T-helper 17 cell (primary cell): ENCODE results near the gene NOXA1. TPM values are rescaled to one million over a fixed set of nuclear protein-coding genes. Genes with fewer than 3 reads are reported as not detected.
A peak's percentile ranks its signal among the peaks of the same experiment; 100 is the strongest.
"Not testable (repeated sequence)": the region's sequence is repeated elsewhere in the genome, so short reads cannot be mapped to it uniquely, and the experiment has no call there.

ENCODE experiments used
- ATAC-seq: fragments of 150-1000 bp; cut with Tn5 transposase; 2 replicates; pipeline ENCODE4 v1.10.0; 2021; ENCODE audit warnings: mild to moderate bottlenecking, moderate library complexity
- DNase-seq, 3 donors: peaks; one replicate each; pipeline versions ENCODE4 v3.0.0 to v3.0.0-alpha.2; 2020 to 2021
- H3K9me3 ChIP-seq: one replicate; pipeline ENCODE4 v1.7.0; 2013; ENCODE audit warnings: low read length, mild to moderate bottlenecking; ENCODE audit not compliant: control insufficient read depth, poor library complexity, severe bottlenecking
- H3K27ac Mint-ChIP-seq: one replicate; pipeline ENCODE4 v1.8.0; 2022; ENCODE audit warnings: mild to moderate bottlenecking, moderate library complexity, mixed read lengths
- H3K27me3 Mint-ChIP-seq: one replicate; pipeline ENCODE4 v1.8.0; 2022; ENCODE audit warnings: mixed read lengths
- H3K36me3 Mint-ChIP-seq: one replicate; pipeline ENCODE4 v1.8.0; 2022; ENCODE audit warnings: low read depth, mixed read lengths
- H3K4me1 Mint-ChIP-seq: one replicate; pipeline ENCODE4 v1.8.0; 2022; ENCODE audit warnings: mild to moderate bottlenecking, mixed read lengths
- H3K4me3 Mint-ChIP-seq: one replicate; pipeline ENCODE4 v1.8.0; 2022; ENCODE audit warnings: mild to moderate bottlenecking, moderate library complexity, mixed read lengths
- total RNA-seq, 4 donors: library from RNA in 2 of 4; stranded (reverse) in 2 of 4; gene quantifications; one replicate each; pipeline ENCODE4 v1.2.3 and lab custom pipeline; 2022 to 2026

NOXA1 gene
- total RNA-seq, 2 donors from 2014 or later, result 3.0 to 3.3 TPM

DNA sequence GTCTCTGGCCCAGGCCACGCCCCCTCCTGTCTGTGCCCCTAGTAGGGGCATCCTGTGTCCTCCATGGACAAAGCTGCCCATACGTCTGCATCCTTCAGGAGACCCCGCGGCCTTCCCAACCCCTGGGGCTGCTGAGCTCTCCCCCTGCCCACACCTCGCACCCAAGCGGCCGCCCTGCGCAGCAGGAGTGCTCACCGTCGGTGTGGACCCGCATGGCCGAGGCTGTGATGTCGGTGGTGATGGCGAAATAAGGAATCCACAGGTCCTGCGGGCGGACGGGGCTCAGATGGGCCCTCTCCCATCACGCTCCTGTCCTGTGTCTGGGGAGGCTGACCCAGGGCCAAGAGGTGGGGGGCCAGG is 40.7 kb downstream of the NOXA1 start:
- Mint-ChIP-seq H3K36me3 (no peaks in the 10 kb centered on the region), H3K4me1 (peaks cover 16% of the 10 kb centered on the region), H3K27me3 (no peaks in the 10 kb centered on the region), H3K4me3 (no peak overlapping the region), H3K27ac (no peak overlapping the region)
- ATAC-seq (no peak), DNase-seq (no peak)
- no peaks in the 10 kb centered on the region for H3K9me3 ChIP-seq

DNA sequence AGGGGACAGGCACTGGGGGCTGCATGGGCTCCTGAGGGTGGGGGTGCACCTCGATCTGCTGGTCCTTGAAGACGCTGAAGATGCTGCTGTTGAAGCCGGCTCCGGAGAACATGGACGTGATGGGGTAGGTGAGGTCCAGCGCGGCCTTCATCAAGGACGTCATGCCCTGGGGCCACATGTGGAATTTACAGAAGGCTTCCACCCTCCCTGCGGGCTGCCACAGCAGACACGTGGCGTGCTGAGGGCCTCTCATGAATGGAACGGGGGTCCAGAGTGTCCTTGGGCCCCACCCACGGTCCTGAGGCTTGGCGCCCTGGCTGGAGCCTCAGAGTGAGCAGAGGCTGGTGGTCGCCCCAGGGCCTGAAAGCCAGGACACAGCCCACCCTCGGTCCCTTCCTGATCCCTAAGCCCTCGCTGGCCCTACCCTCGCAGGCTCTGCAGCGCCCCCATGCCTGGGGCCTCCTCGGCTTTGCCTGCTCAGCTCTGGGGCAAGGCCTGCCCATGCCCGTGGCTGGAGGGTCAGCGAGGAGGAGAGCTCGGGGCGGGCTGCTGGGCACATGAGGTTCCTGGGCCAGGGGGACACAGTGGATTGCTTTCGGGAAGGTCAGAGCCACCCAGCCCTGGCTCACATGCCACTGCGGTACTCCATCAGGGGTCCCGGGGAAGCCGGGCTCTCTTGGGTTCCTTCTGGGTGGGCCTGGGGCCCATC is 41.3 kb downstream of the NOXA1 start:
- peaks cover 18% of the 10 kb centered on the region for H3K4me1 Mint-ChIP-seq
- ATAC-seq (no peak), DNase-seq (no peak)
- no peak overlapping the region for H3K4me3 Mint-ChIP-seq
- H3K27me3 Mint-ChIP-seq, result no peaks in the 10 kb centered on the region
- H3K36me3 Mint-ChIP-seq, result no peaks in the 10 kb centered on the region
- no peak overlapping the region for H3K27ac Mint-ChIP-seq
- no peaks in the 10 kb centered on the region for H3K9me3 ChIP-seq

DNA sequence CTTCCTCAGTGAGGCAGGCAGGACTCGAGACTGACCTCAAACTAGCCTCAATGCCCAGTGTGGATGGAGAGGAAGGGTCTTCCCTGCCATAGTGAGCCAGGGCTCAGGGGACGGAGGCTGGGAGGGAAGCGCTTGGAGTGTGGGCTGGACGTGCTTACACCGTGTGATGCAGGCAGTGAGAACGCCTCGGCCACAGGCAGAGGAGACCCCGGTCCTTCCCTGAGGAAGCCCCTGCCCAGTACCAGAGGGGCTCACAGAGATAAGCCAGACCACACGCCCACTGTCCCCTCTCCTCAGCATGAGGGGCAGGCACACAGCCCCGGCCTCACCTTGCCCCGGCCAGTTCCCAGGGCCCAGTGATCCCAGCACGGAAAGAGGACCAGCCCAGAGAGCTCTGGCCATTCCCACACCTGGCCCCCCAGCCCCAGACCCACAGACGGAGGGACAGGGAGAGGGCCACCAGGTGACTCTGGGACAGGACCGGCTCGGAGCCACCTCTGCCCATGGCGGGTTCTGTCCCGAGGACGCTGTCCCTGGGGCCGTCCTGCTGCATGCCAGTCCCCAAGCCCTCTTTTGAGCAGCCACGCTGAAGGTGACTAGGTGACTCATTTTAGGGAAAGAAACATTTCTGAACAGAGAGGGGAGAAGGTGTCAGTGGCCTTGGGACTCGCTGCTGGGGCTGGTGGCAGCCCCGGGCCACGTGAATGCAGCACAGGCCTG is 42.0 kb downstream of the NOXA1 start:
- DNase-seq (no peak), ATAC-seq (no peak)
- Mint-ChIP-seq H3K4me1 (peaks cover 14% of the 10 kb centered on the region), H3K27me3 (no peaks in the 10 kb centered on the region), H3K27ac (no peak overlapping the region), H3K4me3 (no peak overlapping the region), H3K36me3 (no peaks in the 10 kb centered on the region)
- no peaks in the 10 kb centered on the region for H3K9me3 ChIP-seq

DNA sequence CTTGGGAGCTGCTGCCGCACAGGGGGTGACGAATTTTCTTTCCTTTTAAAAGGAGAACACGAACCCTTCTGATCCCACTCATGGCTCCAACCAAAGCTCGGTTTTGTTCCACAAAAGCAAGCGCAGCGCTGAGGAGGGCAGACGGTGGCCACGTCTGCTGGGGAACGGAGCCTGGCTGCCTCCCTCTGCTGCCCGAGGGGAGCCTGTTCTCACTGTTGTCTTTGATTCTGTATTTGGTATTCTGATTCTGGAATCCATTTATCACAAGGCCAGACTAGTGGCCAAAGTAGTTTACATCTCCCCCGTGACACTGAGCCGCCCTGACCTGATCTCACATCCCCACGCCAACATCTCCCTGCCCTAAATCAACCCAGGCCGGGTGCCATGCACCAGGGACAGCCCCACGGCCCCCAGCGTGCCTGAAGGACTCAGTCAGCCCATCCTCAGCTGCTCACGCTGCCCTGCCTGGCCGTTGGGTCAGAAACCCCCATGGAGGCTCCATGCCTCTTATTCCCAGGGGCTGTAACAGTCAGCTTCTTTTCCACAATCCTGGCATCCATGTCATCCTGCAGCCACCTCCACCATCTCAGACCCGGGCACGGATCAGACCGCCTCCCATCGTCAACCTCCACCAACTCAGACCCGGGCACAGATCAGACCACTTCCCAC is 42.7 kb downstream of the NOXA1 start:
- Mint-ChIP-seq H3K36me3 (no peaks in the 10 kb centered on the region), H3K4me3 (no peak overlapping the region), H3K27ac (no peak overlapping the region), H3K4me1 (peaks cover 16% of the 10 kb centered on the region), H3K27me3 (no peaks in the 10 kb centered on the region)
- ATAC-seq, result no peak
- H3K9me3 ChIP-seq, result no peaks in the 10 kb centered on the region
- peak in 1 of 3 donors; percentile 4 for DNase-seq

DNA sequence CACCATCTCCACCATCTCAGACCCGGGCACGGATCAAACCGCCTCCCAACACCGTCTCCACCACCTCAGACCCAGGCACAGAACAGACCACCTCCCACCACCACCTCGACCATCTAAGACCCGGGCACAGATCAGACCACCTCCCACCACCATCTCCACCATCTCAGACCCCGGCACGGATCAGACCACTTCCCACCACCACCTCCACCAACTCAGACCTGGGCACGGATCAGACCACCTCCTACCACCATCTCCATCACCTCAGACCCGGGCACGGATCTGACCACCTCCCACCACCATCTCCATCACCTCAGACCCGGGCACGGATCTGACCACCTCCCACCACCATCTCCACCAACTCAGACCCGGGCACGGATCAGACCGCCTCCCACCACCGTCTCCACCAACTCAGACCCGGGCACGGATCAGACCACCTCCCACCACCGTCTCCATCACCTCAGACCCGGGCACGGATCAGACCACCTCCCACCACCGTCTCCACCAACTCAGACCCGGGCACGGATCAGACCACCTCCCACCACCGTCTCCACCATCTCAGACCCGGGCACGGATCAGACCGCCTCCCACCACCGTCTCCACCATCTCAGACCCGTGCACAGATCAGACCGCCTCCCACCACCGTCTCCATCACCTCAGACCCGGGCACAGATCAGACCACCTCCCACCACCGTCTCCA is 43.3 kb downstream of the NOXA1 start:
- H3K4me1 Mint-ChIP-seq, result peaks cover 14% of the 10 kb centered on the region
- H3K9me3 ChIP-seq, H3K36me3 Mint-ChIP-seq, H3K27me3 Mint-ChIP-seq, H3K4me3 Mint-ChIP-seq, H3K27ac Mint-ChIP-seq, ATAC-seq, DNase-seq: not testable (repeated sequence)

DNA sequence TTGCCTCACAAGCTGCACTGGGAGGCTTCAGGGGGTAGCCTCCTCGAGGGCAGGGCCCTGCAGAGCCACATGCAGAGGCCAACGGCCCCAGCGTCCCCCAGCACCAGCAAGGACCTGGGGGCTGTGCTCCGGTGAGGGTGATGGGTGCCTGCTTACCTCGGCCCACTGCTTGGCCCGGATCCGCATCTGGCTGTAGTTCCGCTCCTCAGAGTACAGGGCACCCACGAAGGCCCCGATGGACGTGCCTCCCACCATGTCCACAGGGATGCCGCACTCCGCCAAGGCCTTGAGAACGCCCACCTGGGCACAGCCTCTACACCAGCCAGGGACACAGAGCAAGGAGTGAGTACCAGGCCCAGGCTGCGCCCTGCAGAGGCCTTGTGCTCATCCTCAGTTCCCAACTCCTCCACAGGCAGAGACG is 44.0 kb downstream of the NOXA1 start:
- peaks cover 2% of the 10 kb centered on the region for H3K36me3 Mint-ChIP-seq
- DNase-seq (no peak), ATAC-seq (no peak)
- H3K4me1 Mint-ChIP-seq, result peaks cover 14% of the 10 kb centered on the region
- H3K4me3 Mint-ChIP-seq, result no peak overlapping the region
- no peaks in the 10 kb centered on the region for H3K27me3 Mint-ChIP-seq
- no peak overlapping the region for H3K27ac Mint-ChIP-seq
- no peaks in the 10 kb centered on the region for H3K9me3 ChIP-seq

DNA sequence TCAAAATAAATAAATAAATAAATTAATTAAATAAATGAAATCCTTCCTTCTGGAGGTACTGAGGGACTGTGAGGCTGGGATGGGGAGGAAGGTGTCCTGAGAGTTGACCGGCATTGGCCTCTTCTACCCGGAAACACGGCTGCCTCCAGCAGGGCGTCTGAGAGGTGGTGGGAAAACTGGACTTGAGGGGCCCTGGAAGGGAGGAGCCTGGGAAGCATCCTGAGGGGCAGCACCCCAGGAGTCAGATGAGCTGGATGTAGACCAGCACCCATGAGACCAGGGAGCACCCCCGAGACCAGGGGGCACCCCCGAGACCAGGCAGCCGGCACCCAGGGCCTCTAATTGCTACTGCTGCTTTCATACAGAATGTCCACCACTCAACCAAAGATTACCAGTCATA is 44.7 kb downstream of the NOXA1 start:
- H3K4me1 Mint-ChIP-seq, result peaks cover 13% of the 10 kb centered on the region
- H3K4me3 Mint-ChIP-seq, result no peak overlapping the region
- no peak for DNase-seq
- ATAC-seq, result no peak
- peaks cover 2% of the 10 kb centered on the region for H3K36me3 Mint-ChIP-seq
- no peak overlapping the region for H3K27ac Mint-ChIP-seq
- H3K9me3 ChIP-seq, result no peaks in the 10 kb centered on the region
- H3K27me3 Mint-ChIP-seq, result no peaks in the 10 kb centered on the region

DNA sequence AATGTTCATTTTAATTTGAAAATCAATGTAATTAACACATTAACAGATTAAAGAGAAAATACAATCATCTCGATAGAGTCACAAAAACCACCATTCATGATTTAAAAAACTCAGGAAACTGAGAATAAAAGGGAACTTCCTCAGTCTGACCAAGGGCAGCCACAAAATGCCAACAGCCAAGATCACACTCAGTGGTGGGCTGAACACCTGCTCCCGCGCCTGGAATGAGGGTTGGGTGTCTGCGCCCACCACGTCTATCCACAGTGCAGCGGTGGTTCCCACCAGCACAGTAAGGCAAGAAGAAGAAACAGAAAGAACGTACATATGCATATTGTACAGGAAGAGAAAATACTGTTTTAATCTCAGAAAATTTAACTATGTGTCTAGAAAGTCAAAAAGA is 47.6 kb downstream of the NOXA1 start:
- H3K9me3 ChIP-seq, result no peaks in the 10 kb centered on the region
- DNase-seq (no peak), ATAC-seq (no peak)
- H3K27ac Mint-ChIP-seq, result no peak overlapping the region
- H3K4me3 Mint-ChIP-seq, result no peak overlapping the region
- H3K27me3 Mint-ChIP-seq, result no peaks in the 10 kb centered on the region
- H3K4me1 Mint-ChIP-seq, result peaks cover 11% of the 10 kb centered on the region
- H3K36me3 Mint-ChIP-seq, result peaks cover 2% of the 10 kb centered on the region

DNA sequence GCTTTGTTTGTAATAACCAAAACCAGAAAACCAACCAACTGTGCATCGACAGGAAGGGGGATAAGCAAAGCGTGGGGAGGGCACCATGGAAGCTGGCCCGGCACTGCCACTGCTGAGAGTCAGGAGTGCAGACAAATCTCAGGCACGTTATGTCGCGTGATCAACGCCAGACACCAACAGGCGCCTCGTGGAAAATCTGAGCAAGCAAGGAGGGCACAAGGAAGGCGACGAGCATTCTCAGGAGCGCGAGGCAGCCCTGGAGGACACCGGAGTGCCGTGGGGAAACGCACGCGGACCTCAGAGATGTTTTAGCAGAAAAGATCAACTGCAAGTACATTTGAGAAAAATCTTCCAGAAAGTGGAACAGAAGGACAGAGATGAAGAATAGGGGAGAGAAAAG is 51.1 kb downstream of the NOXA1 start:
- no peaks in the 10 kb centered on the region for H3K27me3 Mint-ChIP-seq
- no peak overlapping the region for H3K4me3 Mint-ChIP-seq
- DNase-seq (no peak), ATAC-seq (no peak)
- H3K36me3 Mint-ChIP-seq, result peaks cover 2% of the 10 kb centered on the region
- H3K9me3 ChIP-seq, result no peaks in the 10 kb centered on the region
- H3K4me1 Mint-ChIP-seq, result peaks cover 4% of the 10 kb centered on the region
- H3K27ac Mint-ChIP-seq, result no peak overlapping the region

DNA sequence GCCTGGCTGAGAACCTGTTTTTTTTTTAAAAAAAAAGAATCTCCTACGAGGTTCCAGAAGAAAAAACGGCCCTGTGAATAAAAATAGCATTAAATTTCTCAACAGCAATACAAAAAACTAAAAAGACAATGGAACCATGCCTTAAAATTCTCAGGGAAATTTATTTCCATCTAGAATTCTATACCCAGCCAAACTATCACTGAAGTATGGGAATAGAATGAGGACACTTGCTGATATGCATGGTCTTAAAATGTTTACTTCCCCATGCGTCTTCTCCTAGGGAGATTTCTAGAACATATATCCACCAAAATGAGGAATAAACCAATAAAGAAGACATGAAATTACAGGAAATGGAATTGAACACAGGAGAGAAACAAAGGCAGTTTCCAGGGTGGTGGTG is 52.5 kb downstream of the NOXA1 start:
- H3K4me1 Mint-ChIP-seq, result peaks cover 2% of the 10 kb centered on the region
- no peak overlapping the region for H3K27ac Mint-ChIP-seq
- ATAC-seq (no peak), DNase-seq (no peak)
- no peak overlapping the region for H3K4me3 Mint-ChIP-seq
- no peaks in the 10 kb centered on the region for H3K9me3 ChIP-seq
- no peaks in the 10 kb centered on the region for H3K27me3 Mint-ChIP-seq
- H3K36me3 Mint-ChIP-seq, result peaks cover 2% of the 10 kb centered on the region

DNA sequence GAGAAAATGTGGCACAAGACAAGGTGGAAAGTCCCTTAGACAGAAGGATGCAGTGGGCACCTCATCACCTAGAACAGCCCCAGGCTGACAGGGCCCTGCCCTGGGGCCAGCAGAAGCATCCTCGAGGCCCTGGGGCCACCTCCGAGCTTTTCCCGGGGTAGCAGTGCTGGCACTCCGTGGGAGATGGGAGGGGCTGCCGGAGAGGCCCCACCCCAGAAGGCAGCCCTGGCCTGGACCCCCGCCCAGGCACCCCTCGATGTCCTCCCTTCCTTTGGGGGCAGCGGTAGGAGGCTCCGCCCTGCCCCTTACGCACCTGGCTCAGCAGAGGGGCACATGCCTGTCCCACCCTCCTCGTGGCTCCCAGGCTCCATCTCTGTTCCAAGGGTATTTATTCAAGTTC is 53.7 kb downstream of the NOXA1 start:
- Mint-ChIP-seq H3K4me1 (no peaks in the 10 kb centered on the region), H3K27me3 (no peaks in the 10 kb centered on the region), H3K36me3 (no peaks in the 10 kb centered on the region), H3K4me3 (no peak overlapping the region), H3K27ac (no peak overlapping the region)
- no peaks in the 10 kb centered on the region for H3K9me3 ChIP-seq
- DNase-seq, result no peak
- ATAC-seq, result no peak

DNA sequence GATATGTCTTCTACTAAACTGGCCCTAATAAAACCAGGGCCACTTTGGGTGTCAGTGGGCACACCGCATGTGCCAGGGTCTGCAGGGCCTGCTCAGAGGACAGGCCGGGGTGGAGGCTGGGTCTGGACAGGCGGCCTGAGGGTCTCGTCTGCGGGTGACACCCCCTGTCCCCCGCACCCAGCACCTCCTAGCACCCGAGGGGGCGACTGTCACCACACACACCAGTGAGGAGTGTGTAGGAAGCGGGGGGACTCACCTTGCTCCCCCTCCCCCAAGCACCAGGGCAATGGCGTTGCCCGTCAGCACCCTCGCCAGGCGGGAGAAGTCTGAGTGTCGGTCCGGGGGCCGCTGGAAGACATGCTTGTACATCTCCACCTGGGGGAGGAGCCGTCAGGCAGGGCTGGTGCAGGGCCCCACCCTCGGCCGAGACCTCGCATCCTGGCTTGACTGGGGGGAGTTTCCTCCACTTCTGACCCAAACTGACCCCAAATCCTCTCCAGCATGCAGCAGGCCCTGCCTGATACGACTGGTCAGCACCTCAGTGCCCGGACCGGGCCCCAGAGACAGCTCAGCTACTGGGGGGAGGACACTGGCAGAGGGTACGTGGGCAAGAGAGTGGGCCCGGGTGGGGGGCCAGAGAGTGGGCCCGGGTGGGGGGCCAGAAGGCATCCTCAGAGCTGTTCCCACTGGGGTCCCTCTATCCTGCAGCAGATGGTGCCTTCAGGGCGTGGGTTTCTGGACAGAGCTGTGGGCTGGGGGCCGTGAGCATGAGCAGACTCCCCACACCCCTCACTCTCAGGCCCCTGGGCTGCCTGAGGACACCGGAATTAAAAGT is 54.8 kb downstream of the NOXA1 start:
- no peaks in the 10 kb centered on the region for H3K9me3 ChIP-seq
- Mint-ChIP-seq H3K36me3 (no peaks in the 10 kb centered on the region), H3K4me3 (no peak overlapping the region), H3K27ac (no peak overlapping the region), H3K27me3 (no peaks in the 10 kb centered on the region), H3K4me1 (no peaks in the 10 kb centered on the region)
- ATAC-seq (no peak), DNase-seq (no peak)

DNA sequence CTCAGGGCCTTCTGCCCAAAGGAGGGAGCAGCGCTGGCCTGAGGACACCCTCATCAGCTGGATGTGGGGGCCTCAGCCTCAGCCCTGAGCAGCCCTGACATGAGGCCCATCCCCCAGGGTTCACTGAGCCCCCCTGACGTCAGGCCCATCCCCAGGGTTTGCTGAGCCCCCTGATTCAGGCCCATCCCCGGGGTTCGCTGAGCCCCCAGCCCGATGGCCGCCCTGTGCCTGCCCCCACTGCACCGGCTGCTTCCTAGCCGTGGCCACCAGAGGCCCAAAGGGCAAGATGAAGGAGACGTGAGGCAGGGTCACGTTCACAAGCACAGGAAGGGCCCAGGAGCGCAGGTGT is 55.4 kb downstream of the NOXA1 start:
- H3K9me3 ChIP-seq, result no peaks in the 10 kb centered on the region
- DNase-seq (no peak), ATAC-seq (no peak)
- Mint-ChIP-seq H3K36me3 (no peaks in the 10 kb centered on the region), H3K4me3 (no peak overlapping the region), H3K4me1 (no peaks in the 10 kb centered on the region), H3K27ac (no peak overlapping the region), H3K27me3 (no peaks in the 10 kb centered on the region)
